ENCODE data around the gene TTC7B.

Gene TTC7B

DNA sequence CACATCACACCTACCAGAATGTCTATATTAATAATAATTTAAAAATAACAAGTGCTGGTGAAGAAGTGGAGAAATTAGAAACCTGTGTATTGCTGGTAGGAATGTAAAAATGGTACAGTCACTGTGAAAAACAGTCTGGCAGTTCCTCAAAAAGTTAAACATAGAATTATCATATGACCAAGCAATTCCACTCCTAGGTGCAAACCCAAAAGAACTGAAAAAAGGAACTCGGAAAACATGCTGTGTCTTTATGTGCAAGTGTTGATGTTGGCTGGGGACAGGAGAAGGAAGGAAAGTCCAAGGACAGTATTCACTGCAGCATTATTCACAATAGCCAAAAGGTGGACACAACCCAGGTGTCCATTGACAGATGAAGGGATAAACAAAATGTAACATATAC lies 146.5 kb downstream of the TTC7B start:
- DNase-seq, result peak; percentile 21 to 39 (median 30)

DNA sequence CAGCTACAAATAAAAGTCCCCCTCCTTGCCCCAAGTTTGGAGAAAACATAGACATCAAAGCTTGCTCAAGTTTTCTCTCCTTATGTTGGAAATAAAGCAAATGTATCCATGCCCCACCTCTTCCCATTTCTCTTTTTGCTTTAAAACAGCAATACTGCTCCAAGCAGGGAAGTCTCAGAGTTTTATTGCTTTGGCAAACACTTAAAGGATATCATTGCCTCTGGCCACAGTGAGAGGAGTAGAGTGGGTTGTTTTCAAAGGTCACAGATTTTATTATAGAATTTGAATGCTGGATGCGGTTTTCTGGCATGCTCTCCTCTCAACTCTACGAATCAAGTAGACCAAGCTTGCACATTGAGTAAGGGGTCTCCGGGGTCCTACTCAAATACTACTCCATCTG lies 149.7 kb downstream of the TTC7B start:
- DNase-seq, result no peak

DNA sequence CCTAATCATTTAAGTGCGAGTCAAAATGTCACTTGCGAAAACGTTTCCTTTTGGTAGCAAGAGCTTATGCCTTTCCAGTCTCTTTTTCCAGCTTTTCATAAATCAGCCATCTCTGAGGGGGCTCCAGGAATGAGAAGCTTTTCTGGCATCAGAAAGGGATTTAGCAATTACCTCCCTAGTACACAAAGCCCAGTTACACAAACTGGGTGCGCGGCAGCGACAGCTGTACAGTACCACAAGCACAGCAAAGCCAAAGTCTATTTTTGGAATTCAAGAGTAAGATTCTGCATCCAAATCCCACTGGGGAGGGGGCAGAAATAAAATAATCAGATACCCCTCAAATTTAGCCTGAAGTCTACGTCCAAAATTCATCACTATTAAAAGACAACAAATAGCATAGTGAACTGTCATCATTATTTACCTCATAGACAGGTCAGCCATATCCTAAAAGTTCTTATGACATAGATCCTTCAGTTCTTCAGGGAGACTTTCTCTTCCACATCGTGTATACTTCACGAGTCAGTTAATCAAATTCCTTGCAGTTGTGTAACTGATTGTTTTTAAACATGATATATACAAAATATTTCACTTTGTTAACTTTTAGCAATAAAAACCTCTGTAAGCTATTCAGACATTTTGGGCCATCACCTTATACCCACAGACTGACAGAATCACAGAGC lies 150.8 kb downstream of the TTC7B start:
- DNase-seq, result no peak

DNA sequence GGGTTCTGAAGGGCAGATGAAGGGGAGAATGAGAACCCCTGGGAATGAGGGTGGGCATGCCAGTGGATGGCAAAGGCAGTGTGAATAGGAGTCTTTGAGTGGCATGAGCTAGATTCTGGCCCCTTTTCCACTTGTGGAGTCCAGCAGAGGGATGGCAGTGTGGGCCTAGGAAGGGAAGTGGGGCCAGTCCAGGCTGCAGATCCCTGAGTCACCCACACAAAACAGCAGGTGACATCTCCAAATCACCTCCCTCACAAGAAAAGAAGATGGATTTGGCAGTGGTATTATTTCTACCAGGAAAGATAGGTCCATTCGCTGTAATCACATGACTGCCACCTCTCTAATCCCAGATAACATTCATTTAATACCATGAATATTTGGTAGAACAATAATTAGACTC lies 151.3 kb downstream of the TTC7B start:
- no peak for DNase-seq

DNA sequence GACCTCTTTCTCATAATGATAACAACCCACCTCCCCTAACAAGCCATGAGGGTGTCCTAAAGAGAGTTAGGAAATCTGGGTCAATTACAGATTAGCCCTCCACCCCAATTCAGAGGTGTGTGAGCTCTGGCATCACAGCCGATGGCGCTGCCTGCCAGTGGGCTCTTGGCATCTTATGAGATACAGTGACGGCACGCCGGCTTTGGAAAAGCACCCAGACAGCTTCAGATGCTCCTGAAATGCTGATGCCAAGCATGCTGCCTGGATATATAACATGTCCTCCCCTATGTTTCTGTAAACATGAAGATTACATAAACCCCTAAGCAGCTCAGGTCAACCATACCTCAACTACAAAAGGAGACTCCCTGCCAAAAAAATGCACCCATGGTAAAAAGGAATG lies 152.6 kb downstream of the TTC7B start:
- no peak for DNase-seq

- DNase-seq, result no peak
These were observed 153.1 kb downstream of the TTC7B start for GRCh38 chr14:90663140-90663539.

GRCh38 chr14:90661866-90662265 lies 154.4 kb downstream of the TTC7B start:
- no peak for DNase-seq

GRCh38 chr14:90660865-90661570 lies 155.2 kb downstream of the TTC7B start:
- peak; percentile 43 to 59 (median 43) for DNase-seq

- peak; percentile 47 to 74 (median 61) for DNase-seq
These were observed 157.1 kb downstream of the TTC7B start for GRCh38 chr14:90659156-90659555.

DNA sequence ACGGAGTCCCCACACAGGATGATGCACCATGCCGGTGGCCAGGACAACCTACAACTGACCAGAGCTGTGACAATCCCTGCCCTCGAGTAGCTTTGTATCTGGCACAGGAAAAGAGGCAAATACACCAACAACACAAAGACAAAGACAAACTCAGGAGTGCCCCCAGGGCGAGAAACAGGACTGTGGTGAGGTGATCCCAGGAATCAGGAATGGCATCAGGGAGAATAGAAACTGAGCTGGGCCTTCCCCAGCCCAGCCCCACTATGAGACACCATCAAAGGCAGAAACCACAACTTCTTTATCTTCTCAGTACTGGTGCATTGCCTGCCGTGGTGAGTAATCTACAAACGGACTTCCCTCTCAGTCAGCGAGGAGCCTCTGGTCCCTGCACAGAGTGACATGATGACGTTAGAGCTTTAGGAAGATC lies 157.7 kb downstream of the TTC7B start:
- DNase-seq, result peak; percentile 91 to 97 (median 95)

GRCh38 chr14:90656973-90657372 lies 159.3 kb downstream of the TTC7B start:
- no peak for DNase-seq

DNA sequence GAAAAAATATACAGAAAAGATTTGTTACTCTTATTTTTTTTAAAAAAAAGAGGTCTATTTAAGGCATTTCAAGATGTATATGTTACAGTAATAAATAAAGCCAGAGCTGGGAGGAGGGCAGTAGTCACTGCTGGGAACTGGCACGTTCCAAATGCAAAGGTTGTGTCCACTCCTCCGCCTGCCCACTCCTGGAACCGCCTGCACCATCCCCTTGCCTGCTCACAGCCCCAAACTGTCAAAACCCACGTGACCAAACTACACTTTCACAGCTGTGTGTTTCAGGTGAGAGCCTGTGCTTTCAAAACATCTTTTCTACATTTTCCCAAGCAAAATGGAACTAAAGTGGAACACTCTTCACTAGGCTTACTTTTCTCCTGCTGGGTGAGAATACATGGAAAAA lies 160.4 kb downstream of the TTC7B start:
- no peak for DNase-seq

DNA sequence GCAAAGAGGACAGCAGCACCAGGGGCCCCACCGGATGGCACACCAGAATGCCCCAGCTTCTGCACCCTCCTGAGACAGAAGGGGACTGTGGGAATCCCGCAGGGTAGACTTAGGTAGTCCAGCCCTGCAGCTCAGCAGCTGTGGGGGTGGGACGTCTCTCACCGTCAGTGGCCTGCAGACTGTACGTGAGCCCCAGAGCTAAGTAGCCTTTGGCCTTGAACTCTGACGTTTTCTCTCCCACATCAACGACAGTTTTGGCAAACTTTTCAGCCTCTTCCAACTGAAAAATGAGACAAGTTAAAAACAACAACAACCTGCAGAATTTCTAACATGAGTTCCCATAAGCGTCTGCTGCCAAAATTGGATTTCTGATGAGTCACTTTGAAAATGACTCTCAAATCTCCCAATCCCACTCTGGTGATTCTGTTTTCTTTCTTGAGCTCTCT lies 161.4 kb downstream of the TTC7B start:
- peak in 1 of 3 donors; percentile 52 for DNase-seq

GRCh38 chr14:90652626-90653025 lies 163.6 kb downstream of the TTC7B start:
- DNase-seq, result no peak

GRCh38 chr14:90651976-90652560 lies 164.2 kb downstream of the TTC7B start:
- no peak for DNase-seq

- DNase-seq, result no peak
These were observed 164.9 kb downstream of the TTC7B start for GRCh38 chr14:90651271-90651804.

- DNase-seq, result no peak
These were observed 166.6 kb downstream of the TTC7B start for GRCh38 chr14:90649557-90650135.

DNA sequence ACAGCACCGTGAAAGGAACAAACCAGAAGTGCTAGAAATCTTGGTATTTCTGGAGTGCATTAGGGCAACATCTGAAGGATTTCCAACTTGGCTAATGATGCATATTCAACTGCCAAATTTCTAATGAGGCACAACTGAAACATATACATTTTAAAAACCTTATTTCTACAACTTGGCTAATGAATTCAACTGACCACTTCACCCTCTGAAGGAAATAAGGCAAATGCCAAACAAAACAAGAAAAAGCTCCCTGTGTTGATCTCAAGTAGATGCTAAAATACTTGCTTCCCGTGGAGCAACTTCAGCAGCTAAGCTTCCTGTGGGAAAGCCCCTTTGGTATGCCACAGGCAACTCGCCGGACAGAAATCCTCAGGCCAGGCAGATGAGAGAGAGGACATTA lies 167.1 kb downstream of the TTC7B start:
- DNase-seq, result peak; percentile 39 to 41 (median 39)

- no peak for DNase-seq
These were observed 167.8 kb downstream of the TTC7B start for GRCh38 chr14:90648421-90648820.

GRCh38 chr14:90647473-90648005 lies 168.7 kb downstream of the TTC7B start:
- DNase-seq, result peak; percentile 62 to 79 (median 78)

DNA sequence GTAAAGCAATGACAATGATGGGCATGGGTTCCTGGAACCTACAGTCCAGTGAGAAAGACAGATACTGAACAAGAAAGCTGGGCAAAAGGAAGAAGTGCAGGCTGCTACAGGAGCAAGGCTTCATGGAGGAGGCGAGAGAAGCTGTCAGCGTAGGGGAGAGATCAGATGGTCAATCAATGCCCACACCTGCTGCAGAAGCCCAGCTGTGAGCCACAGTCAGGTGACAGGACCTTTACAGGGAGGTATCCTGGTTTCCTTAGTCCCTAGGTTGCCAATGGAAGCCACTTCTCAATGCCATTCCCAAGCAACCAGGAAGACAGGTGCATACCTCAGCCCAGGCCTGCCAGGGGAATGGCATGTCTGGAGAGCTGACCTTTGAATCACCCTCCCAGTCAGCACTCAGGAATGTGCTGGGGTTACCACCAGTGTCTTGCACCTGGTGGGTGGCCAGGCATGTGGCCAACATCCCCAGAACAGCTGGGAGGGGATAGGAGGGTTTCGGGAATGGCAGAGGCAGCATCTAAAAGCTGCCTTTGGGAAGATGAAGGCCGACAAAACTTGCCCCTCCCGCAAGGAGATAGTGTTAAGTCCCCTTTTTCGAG lies 170.3 kb downstream of the TTC7B start:
- DNase-seq, result no peak

DNA sequence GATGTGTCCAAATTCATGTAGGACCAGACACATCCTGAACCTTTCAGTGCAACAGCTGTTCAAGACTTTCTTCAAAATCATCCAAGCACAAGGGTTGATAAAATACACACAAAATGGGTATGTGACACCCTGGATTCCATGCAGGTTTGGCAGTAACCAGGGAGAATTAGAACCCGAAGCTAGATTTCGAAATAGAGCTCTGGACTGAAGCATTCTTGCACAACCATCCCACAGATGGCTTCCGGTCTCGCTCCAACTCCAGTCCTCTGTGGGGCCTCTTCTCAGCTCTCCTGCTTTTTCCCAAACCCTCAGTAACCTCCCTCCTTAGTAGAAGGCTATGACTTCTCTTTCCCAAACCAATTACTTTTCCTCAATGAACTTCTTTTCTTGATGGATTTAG lies 171.3 kb downstream of the TTC7B start:
- peak; percentile 54 to 57 (median 56) for DNase-seq
